H1 (cell line): ENCODE data around the gene GNG12. TPM values are rescaled to one million over a fixed set of nuclear protein-coding genes. Genes with fewer than 3 reads are reported as not detected.

ENCODE experiments used
- CTCF ChIA-PET: fragments of 300-600 bp; sonication (Branson Sonifier 250); formaldehyde crosslinking; loops from one replicate; lab custom pipeline; 2021; ENCODE audit not compliant: partially characterized antibody; lab: Charles Lee
- POLR2A ChIA-PET: fragments of 300-600 bp; sonication (Branson Sonifier 250); formaldehyde crosslinking; loops from one replicate; lab custom pipeline; 2021; ENCODE audit warnings: inconsistent platforms; ENCODE audit not compliant: partially characterized antibody; lab: Charles Lee
- DNase-seq, 2 experiments: peaks; one replicate each; pipeline versions ENCODE4 v3.0.0 to v3.0.0-alpha.2; 2010 to 2022; ENCODE audit warnings: low spot score in 2 of 2, low read depth in 1 of 2, mixed read lengths in 1 of 2
- FAIRE-seq: peaks from 2 replicates; lab custom pipeline; 2011; peaks lifted over from hg19 to GRCh38; lab: Jason Lieb, UNC
- H2AFZ ChIP-seq: 2 replicates; pipeline ENCODE4 v1.8.1; 2012; ENCODE audit warnings: low read length, inconsistent platforms
- H2AK5ac ChIP-seq: 2 replicates; pipeline ENCODE4 v1.6.1; 2013; ENCODE audit warnings: low read depth, low read length
- H2BK120ac ChIP-seq: replicated peaks from 2 replicates; pipeline ENCODE3; 2013; ENCODE audit warnings: low read depth, low read length, inconsistent platforms
- H2BK12ac ChIP-seq: 2 replicates; pipeline ENCODE4 v1.6.1; 2013; ENCODE audit warnings: low read depth, low read length
- H2BK15ac ChIP-seq: 2 replicates; pipeline ENCODE4 v1.6.1; 2013; ENCODE audit warnings: low read length
- H2BK20ac ChIP-seq: 2 replicates; pipeline ENCODE4 v1.6.1; 2013; ENCODE audit warnings: low read length
- H2BK5ac ChIP-seq: 2 replicates; pipeline ENCODE4 v1.6.1; 2013; ENCODE audit warnings: low read depth, low read length
- H3K14ac ChIP-seq: 2 replicates; pipeline ENCODE4 v1.6.1; 2013; ENCODE audit warnings: inconsistent platforms; ENCODE audit not compliant: insufficient read length
- H3K18ac ChIP-seq: 2 replicates; pipeline ENCODE4 v1.6.1; 2013; ENCODE audit warnings: low read length; ENCODE audit errors: extremely low read depth
- H3K23ac ChIP-seq: 2 replicates; pipeline ENCODE4 v1.6.1; 2013; ENCODE audit warnings: inconsistent platforms; ENCODE audit not compliant: insufficient read length
- H3K23me2 ChIP-seq: 2 replicates; pipeline ENCODE4 v1.6.1; 2013; ENCODE audit warnings: low read depth, low read length
- H3K27ac ChIP-seq: 2 replicates; pipeline ENCODE4 v1.6.1; 2011; ENCODE audit warnings: low read depth, low read length, inconsistent platforms
- H3K27me3 ChIP-seq, 4 experiments: replicated peaks in 1 of 4; 1 replicate in 1 of 4; 2 replicates in 3 of 4; pipeline versions ENCODE4 v1.6.1 to v1.8.1; 2011 to 2013; ENCODE audit warnings: low read length in 3 of 4, mild to moderate bottlenecking in 3 of 4, inconsistent platforms in 2 of 4, mixed read lengths in 2 of 4, moderate library complexity in 1 of 4; ENCODE audit not compliant: control insufficient read depth in 3 of 4, insufficient read depth in 3 of 4; ENCODE audit errors: extremely low read depth in 1 of 4
- H3K36me3 ChIP-seq, 4 experiments: 2 replicates each; pipeline versions ENCODE4 v1.6.1 to v1.8.1; 2011 to 2013; ENCODE audit warnings: mild to moderate bottlenecking in 4 of 4, low read length in 3 of 4, moderate library complexity in 2 of 4, control low read depth in 1 of 4, inconsistent platforms in 1 of 4; ENCODE audit not compliant: insufficient read depth in 4 of 4, control insufficient read depth in 2 of 4
- H3K4ac ChIP-seq: replicated peaks from 2 replicates; pipeline ENCODE3; 2013; ENCODE audit warnings: low read length, low read depth, mixed read lengths, inconsistent platforms; ENCODE audit not compliant: insufficient read length
- H3K4me1 ChIP-seq, 4 experiments: replicated peaks in 1 of 4; 1 replicate in 1 of 4; 2 replicates in 3 of 4; pipeline versions ENCODE4 v1.6.1 to v1.8.1; 2011 to 2013; ENCODE audit warnings: low read length in 3 of 4, inconsistent platforms in 2 of 4, mixed read lengths in 1 of 4; ENCODE audit not compliant: insufficient read depth in 4 of 4, control insufficient read depth in 3 of 4
- H3K4me2 ChIP-seq, 2 experiments: 2 replicates each; pipeline versions ENCODE4 v1.6.1 to v1.8.1; 2011 to 2013; ENCODE audit warnings: low read depth in 2 of 2, low read length in 2 of 2, control low read depth in 1 of 2, inconsistent platforms in 1 of 2, mild to moderate bottlenecking in 1 of 2; ENCODE audit not compliant: insufficient read depth in 1 of 2
- H3K4me3 ChIP-seq, 4 experiments: fragments of 200-600, 300-600 bp in 1 of 4; sonication (generic), shearing (Covaris generic), sonication (Bioruptor Twin) in 1 of 4; 2 replicates each; pipeline versions ENCODE4 v1.5.1 to v1.8.1; 2011 to 2016; ENCODE audit warnings: low read length in 4 of 4, low read depth in 3 of 4, control low read depth in 2 of 4, inconsistent platforms in 2 of 4, mild to moderate bottlenecking in 2 of 4, mixed read lengths in 1 of 4, moderate library complexity in 1 of 4; ENCODE audit not compliant: insufficient read depth in 2 of 4; ENCODE audit errors: extremely low read depth in 1 of 4
- H3K56ac ChIP-seq: replicated peaks from 2 replicates; pipeline ENCODE3; 2013; ENCODE audit warnings: low read depth, mild to moderate bottlenecking, mixed read lengths, low read length, inconsistent platforms; ENCODE audit not compliant: insufficient read length
- H3K79me1 ChIP-seq: 2 replicates; pipeline ENCODE4 v1.6.1; 2013; ENCODE audit warnings: low read depth, low read length, control low read depth
- H3K79me2 ChIP-seq, 2 experiments: 2 replicates each; pipeline versions ENCODE4 v1.6.1 to v1.8.1; 2012 to 2013; ENCODE audit warnings: low read length in 2 of 2, mild to moderate bottlenecking in 2 of 2, inconsistent platforms in 1 of 2; ENCODE audit not compliant: insufficient read depth in 2 of 2, control insufficient read depth in 1 of 2
- H3K9ac ChIP-seq, 4 experiments: replicated peaks in 1 of 4; 1 replicate in 1 of 4; 2 replicates in 3 of 4; pipeline versions ENCODE4 v1.6.1 to v1.8.1; 2011 to 2013; ENCODE audit warnings: low read depth in 3 of 4, low read length in 3 of 4, control low read depth in 2 of 4, mild to moderate bottlenecking in 2 of 4, moderate library complexity in 2 of 4, inconsistent platforms in 1 of 4; ENCODE audit errors: extremely low read depth in 1 of 4
- H3K9me3 ChIP-seq, 2 experiments: 2 replicates each; pipeline versions ENCODE4 v1.6.1 to v1.8.1; 2012 to 2013; ENCODE audit warnings: mild to moderate bottlenecking in 2 of 2, moderate library complexity in 2 of 2, control low read depth in 1 of 2, inconsistent platforms in 1 of 2, low read depth in 1 of 2, low read length in 1 of 2, mixed read lengths in 1 of 2; ENCODE audit not compliant: insufficient read depth in 2 of 2
- H4K20me1 ChIP-seq, 2 experiments: replicated peaks in 1 of 2; 2 replicates each; pipeline versions ENCODE3 to v1.8.1; 2011 to 2013; ENCODE audit warnings: inconsistent platforms in 2 of 2, low read length in 2 of 2, mild to moderate bottlenecking in 1 of 2; ENCODE audit not compliant: insufficient read depth in 2 of 2, control insufficient read depth in 1 of 2
- H4K5ac ChIP-seq: 2 replicates; pipeline ENCODE4 v1.6.1; 2013; ENCODE audit warnings: low read length, low read depth, mixed read lengths, inconsistent platforms; ENCODE audit not compliant: insufficient read length
- H4K8ac ChIP-seq: 2 replicates; pipeline ENCODE4 v1.8.0; 2013; ENCODE audit warnings: mild to moderate bottlenecking, moderate library complexity, low read length, inconsistent platforms; ENCODE audit not compliant: insufficient read depth; ENCODE audit errors: extremely low read depth
- H4K91ac ChIP-seq: replicated peaks from 2 replicates; pipeline ENCODE3; 2013; ENCODE audit warnings: low read length, mixed read lengths, inconsistent platforms; ENCODE audit not compliant: insufficient read length
- CBX5 ChIP-seq: fragments of 300-800, 300-1000 bp; sonication (generic); IDR thresholded peaks from 2 replicates; pipeline ENCODE4 v1.7.1; 2016; ENCODE audit warnings: antibody characterized with exemption, low read length, low read depth
- CREB1 ChIP-seq: IDR thresholded peaks from 2 replicates; pipeline ENCODE4 v1.6.1; 2012; ENCODE audit warnings: inconsistent platforms
- CTBP2 ChIP-seq: IDR thresholded peaks from 2 replicates; pipeline ENCODE4 v1.7.0; 2011; ENCODE audit warnings: borderline replicate concordance, mild to moderate bottlenecking, moderate library complexity, mixed read lengths, low read length; ENCODE audit not compliant: insufficient read depth, insufficient read length
- EGR1 ChIP-seq: IDR thresholded peaks from 2 replicates; pipeline ENCODE4 v1.6.1; 2011; ENCODE audit warnings: low read depth, low read length, borderline replicate concordance
- KDM1A ChIP-seq: fragments of 200-600, 300-600 bp; sonication (generic); IDR thresholded peaks from 2 replicates; pipeline ENCODE4 v1.7.1; 2016; ENCODE audit warnings: mild to moderate bottlenecking, low read length, borderline replicate concordance
- NANOG ChIP-seq: IDR thresholded peaks from 2 replicates; pipeline ENCODE4 v1.6.1; 2011; ENCODE audit warnings: low read length, low read depth, mild to moderate bottlenecking, inconsistent platforms; ENCODE audit not compliant: insufficient read depth, poor library complexity, severe bottlenecking
- RAD21 ChIP-seq, 2 experiments: IDR thresholded peaks in 1 of 2; conservative IDR thresholded peaks in 1 of 2; 2 replicates each; pipeline ENCODE4 v1.6.1; 2011; ENCODE audit warnings: low read depth in 2 of 2, low read length in 2 of 2, improper control_type of control experiment in 1 of 2, inconsistent platforms in 1 of 2, mild to moderate bottlenecking in 1 of 2, moderate library complexity in 1 of 2
- RBBP5 ChIP-seq: IDR thresholded peaks from 2 replicates; pipeline ENCODE4 v1.7.1; 2012; ENCODE audit warnings: low read depth, mild to moderate bottlenecking, inconsistent platforms, low read length, moderate library complexity, borderline replicate concordance
- RFX5 ChIP-seq: IDR thresholded peaks from 2 replicates; pipeline ENCODE4 v1.6.1; 2011; ENCODE audit warnings: low read depth, low read length, improper control_type of control experiment, borderline replicate concordance
- RXRA ChIP-seq: IDR thresholded peaks from 2 replicates; pipeline ENCODE4 v1.6.1; 2011; ENCODE audit warnings: low read depth, mild to moderate bottlenecking, low read length, moderate library complexity; ENCODE audit not compliant: insufficient read depth
- SIN3A ChIP-seq, 2 experiments: IDR thresholded peaks in 1 of 2; conservative IDR thresholded peaks in 1 of 2; 2 replicates each; pipeline ENCODE4 v1.6.1; 2011 to 2012; ENCODE audit warnings: low read length in 2 of 2, improper control_type of control experiment in 1 of 2, low read depth in 1 of 2, mild to moderate bottlenecking in 1 of 2
- SP1 ChIP-seq: IDR thresholded peaks from 2 replicates; pipeline ENCODE4 v1.6.1; 2011; ENCODE audit warnings: low read depth, low read length
- TCF12 ChIP-seq: IDR thresholded peaks from 2 replicates; pipeline ENCODE4 v1.6.1; 2011; ENCODE audit warnings: low read depth, mild to moderate bottlenecking, low read length
- WGBS, 2 experiments: shearing (Covaris generic) in 1 of 2; methylation state at CpG; one replicate each; pipeline versions ENCODE4 v1.1.6 to v1.1.7; 2013 to 2015; ENCODE audit warnings: low lambda C conversion rate in 2 of 2, mixed read lengths in 2 of 2, inconsistent platforms in 1 of 2, low coverage in 1 of 2, missing lambda C conversion rate in 1 of 2; ENCODE audit not compliant: insufficient replicate concordance in 2 of 2, insufficient coverage in 1 of 2, insufficient read length in 1 of 2; ENCODE audit errors: extremely low coverage in 1 of 2, missing lambda C conversion rate in 1 of 2; 5-methylcytosine and 5-hydroxymethylcytosine counted together
- polyA plus RNA-seq, 7 experiments: library from polyadenylated mRNA; depleted of rRNA in 3 of 7; stranded (reverse) in 5 of 7; unstranded in 2 of 7; fragments of >200 nt in 5 of 7; fragments of 200-250 nt in 2 of 7; gene quantifications; 1 replicate in 5 of 7; 2 replicates in 1 of 7; 4 replicates in 1 of 7; pipeline versions ENCODE4 v1.2.1 to v1.2.3, GENCODE V29; 2011 to 2013; ENCODE audit warnings: missing spikeins in 2 of 7, mixed read lengths in 2 of 7
- total RNA-seq: library from RNA; stranded (reverse); fragmentation: NEBNext Ultra II Directional; extraction: Animal tissue kit (Norgen Biotek cat#: 25700); gene quantifications from 2 replicates; pipeline ENCODE4 v1.2.1, GENCODE V29; 2021

GNG12 gene
- total and polyA plus RNA-seq, 2 of the 8 experiments (the other 6 are each of a cell fraction or from before 2014, with no cell fraction given): 11.4 to 35.8 TPM

GRCh38 chr1:67672260-67672803, 160.9 kb downstream of the GNG12 start:
- Histone ChIP-seq H3K14ac (no peak overlapping the region), H3K4me2 (no peak overlapping the region), H2BK120ac (no peak overlapping the region), H4K8ac (no peak overlapping the region), H2BK12ac (no peak overlapping the region), H3K9me3 (no peaks in the 10 kb centered on the region), H4K91ac (no peak overlapping the region), H2AK5ac (no peak overlapping the region), H3K36me3 (no peaks in the 10 kb centered on the region), H3K79me1 (no peaks in the 10 kb centered on the region), H3K9ac (no peak overlapping the region), H3K27ac (no peak overlapping the region), H3K23me2 (no peaks in the 10 kb centered on the region; the same call in 1 of the 2 replicates), H3K4me3 (no peak overlapping the region), H4K5ac (no peak overlapping the region), H2AFZ (no peak overlapping the region), H2BK15ac (no peak overlapping the region), H3K4ac (no peak overlapping the region), H3K23ac (no peak overlapping the region), H3K79me2 (no peaks in the 10 kb centered on the region), H3K4me1 (no peaks in the 10 kb centered on the region), H3K56ac (no peak overlapping the region), H3K27me3 (no peaks in the 10 kb centered on the region), H2BK5ac (no peak overlapping the region), H3K18ac (no peak overlapping the region), H2BK20ac (no peak overlapping the region), H4K20me1 (peaks cover 0 to 1% of the 10 kb centered on the region in 2 experiments)
- POLR2A ChIA-PET: interaction anchor here (7.3 kb wide), 1 partner anchor 14 kb away, joined by 34 read pairs; the partner anchor contains the start of gene GADD45A
- 90% methylated on average over 1 of the region's 1 CpG; no CpG with 5 or more reads in 1 of the 2 experiments for WGBS, 2 experiments
- no peak for FAIRE-seq
- DNase-seq: no peak
- TF ChIP-seq NANOG: no peak
- no peak for TF ChIP-seq CBX5
- no peak for TF ChIP-seq RXRA
- TF ChIP-seq CREB1: no peak
- TF ChIP-seq RAD21 (IDR thresholded peaks at IDR 0.05 in 1 of 2, conservative IDR thresholded peaks at IDR 0.05 in 1 of 2; ENCODE audit: low read depth in 2 of 2, low read length in 2 of 2): no peak
- no peak for TF ChIP-seq EGR1
- TF ChIP-seq CTBP2: no peak
- TF ChIP-seq TCF12: no peak
- TF ChIP-seq SIN3A (conservative IDR thresholded peaks at IDR 0.05 in 1 of 2, IDR thresholded peaks at IDR 0.05 in 1 of 2; ENCODE audit: low read depth in 1 of 2, low read length in 2 of 2): no peak
- TF ChIP-seq SP1: no peak
- TF ChIP-seq KDM1A: no peak
- TF ChIP-seq RFX5: no peak
- TF ChIP-seq RBBP5: no peak
- CTCF ChIA-PET: interaction anchor here (2.1 to 3.5 kb wide), 2 partner anchors 111 to 137 kb away, joined by 9 to 17 read pairs; no protein-coding TSS in a partner anchor
